Stimulated activated CD4-positive, alpha-beta T cell treated with anti-CD3 and anti-CD28 coated beads, Interleukin-4, amount 100 ng/mL, for 1 hour (primary cell): Measurements from ENCODE around the gene SCAF4.
"Not testable (repeated sequence)": the region's sequence is repeated elsewhere in the genome, so short reads cannot be mapped to it uniquely, and the experiment has no call there.

Source experiments
- DNase-seq: peaks from one replicate; pipeline ENCODE4 v3.0.0-alpha.2; 2020

Gene SCAF4

GRCh38 chr21:31737586-31738397, 5.9 kb upstream of the SCAF4 start:
- not testable (repeated sequence) for DNase-seq

- DNase-seq = no peak
These were observed 3.6 kb upstream of the SCAF4 start for GRCh38 chr21:31735511-31735992.

- no peak for DNase-seq
These were observed 1.7 kb upstream of the SCAF4 start for GRCh38 chr21:31733551-31734149.

GRCh38 chr21:31732597-31733550, 956 bp upstream of the SCAF4 start:
- DNase-seq = peak; percentile 3

GRCh38 chr21:31731056-31731856, 662 bp downstream of the SCAF4 start:
- peak; percentile 55 for DNase-seq

GRCh38 chr21:31730712-31731055, 1.2 kb downstream of the SCAF4 start:
- DNase-seq = no peak

- no peak for DNase-seq
These were observed 2.1 kb downstream of the SCAF4 start for GRCh38 chr21:31729622-31730343.

GRCh38 chr21:31728952-31729351, 3.0 kb downstream of the SCAF4 start:
- no peak for DNase-seq

- DNase-seq = no peak
These were observed 3.7 kb downstream of the SCAF4 start for GRCh38 chr21:31728191-31728590.

GRCh38 chr21:31727181-31727580, 4.7 kb downstream of the SCAF4 start:
- no peak for DNase-seq

GRCh38 chr21:31726407-31726806, 5.5 kb downstream of the SCAF4 start:
- no peak for DNase-seq

- DNase-seq = no peak
These were observed 6.6 kb downstream of the SCAF4 start for GRCh38 chr21:31725202-31725839.

GRCh38 chr21:31724552-31724951, 7.4 kb downstream of the SCAF4 start:
- DNase-seq = no peak

GRCh38 chr21:31721381-31721780, 10.5 kb downstream of the SCAF4 start:
- no peak for DNase-seq

- DNase-seq = no peak
These were observed 11.2 kb downstream of the SCAF4 start for GRCh38 chr21:31720739-31721138.

GRCh38 chr21:31720330-31720729, 11.6 kb downstream of the SCAF4 start:
- DNase-seq = no peak

GRCh38 chr21:31716106-31716505, 15.8 kb downstream of the SCAF4 start:
- no peak for DNase-seq

GRCh38 chr21:31714741-31715365, 17.1 kb downstream of the SCAF4 start:
- no peak for DNase-seq

- no peak for DNase-seq
These were observed 17.8 kb downstream of the SCAF4 start for GRCh38 chr21:31713973-31714740.

- no peak for DNase-seq
These were observed 18.8 kb downstream of the SCAF4 start for GRCh38 chr21:31713115-31713514.
